ENCODE data around the gene GAS7. TPM values are rescaled to one million over a fixed set of nuclear protein-coding genes. Genes with fewer than 3 reads are reported as not detected.
"Not testable (repeated sequence)": the region's sequence is repeated elsewhere in the genome, so short reads cannot be mapped to it uniquely, and the experiment has no call there.

Gene GAS7
- total RNA-seq, 1 experiment from 2014 or later, result 12.3 TPM

DNA sequence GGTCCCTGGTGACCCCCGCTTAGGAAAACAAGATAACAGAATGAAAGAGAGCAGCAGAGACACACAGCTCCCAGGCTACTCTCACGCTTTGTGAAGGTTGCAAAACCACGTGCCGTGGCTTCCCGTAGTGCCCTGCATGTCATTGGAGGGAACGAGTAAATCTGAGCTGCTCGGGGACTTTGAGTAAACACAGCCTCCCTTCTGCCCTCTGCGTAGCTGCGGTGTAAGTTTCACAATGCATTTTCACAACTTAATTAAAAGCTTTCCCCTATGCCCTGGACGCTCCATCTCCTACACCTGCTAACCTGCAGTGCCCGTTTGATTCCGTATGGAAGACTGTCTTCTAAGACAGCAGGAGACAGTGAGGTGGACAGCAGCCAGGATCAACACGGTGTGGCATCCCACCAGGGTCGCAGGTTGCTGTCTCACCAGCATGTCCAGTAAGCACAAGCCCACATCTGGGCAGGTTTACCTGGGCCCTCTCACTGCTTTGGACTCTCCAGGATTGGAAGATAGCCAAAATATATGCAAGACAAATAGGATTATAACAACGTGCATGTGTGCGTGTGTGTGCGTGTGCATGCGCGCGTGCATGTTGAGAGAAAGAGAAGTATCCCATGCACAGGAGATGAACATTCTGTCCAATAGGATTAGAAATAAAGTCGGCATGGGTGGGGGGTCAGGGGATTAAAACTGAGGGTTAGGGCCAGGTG lies 177.0 kb downstream of the GAS7 start (continued):
- TF ChIP-seq AFF4 (CRISPR knock-in tag; IDR thresholded peaks at IDR 0.05; ENCODE audit: borderline replicate concordance) (no peak), NFE2L1 (CRISPR knock-in tag; IDR thresholded peaks at IDR 0.05) (no peak)

DNA sequence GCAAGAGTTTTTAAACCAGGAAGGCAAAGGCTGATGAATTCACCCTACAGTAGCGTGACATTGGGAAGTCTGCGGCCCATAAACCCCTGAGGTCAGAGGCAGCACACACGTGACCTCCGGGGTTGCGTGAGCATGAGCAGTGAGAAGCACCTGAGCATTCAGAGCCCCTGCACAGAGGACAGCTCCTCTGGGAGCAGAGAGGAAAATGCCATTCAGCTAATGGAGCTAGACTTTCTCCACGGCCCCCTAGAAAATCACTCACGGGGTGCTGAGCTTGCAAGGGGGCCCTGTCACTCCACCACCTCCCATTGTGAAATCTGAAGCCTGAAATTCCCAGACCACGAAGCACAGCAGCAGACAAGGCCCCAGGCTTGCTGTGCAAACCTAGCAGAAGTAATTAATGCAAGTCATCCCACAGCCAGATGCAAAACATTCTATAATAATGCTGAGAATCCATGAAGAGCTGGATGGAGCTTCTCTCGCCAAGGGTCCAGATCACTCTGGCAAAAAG lies 178.4 kb downstream of the GAS7 start:
- Mint-ChIP-seq H3K27me3 (ENCODE audit: low read depth) (no peaks in the 10 kb centered on the region), H3K27ac (no peak overlapping the region), H3K9me3 (no peaks in the 10 kb centered on the region), H3K36me3 (no peaks in the 10 kb centered on the region), H3K4me3 (no peak overlapping the region), H3K4me1 (peaks cover 25% of the 10 kb centered on the region)
- ATAC-seq (no peak), DNase-seq (ENCODE audit: low spot score) (no peak)
- TF ChIP-seq RELA (CRISPR knock-in tag; IDR thresholded peaks at IDR 0.05; ENCODE audit: borderline replicate concordance) (no peak), NR3C1 (CRISPR knock-in tag; conservative IDR thresholded peaks at IDR 0.05; ENCODE audit: low read depth) (no peak), GTF2I (CRISPR knock-in tag; conservative IDR thresholded peaks at IDR 0.05) (no peak), NR2C2 (CRISPR knock-in tag; IDR thresholded peaks at IDR 0.05) (no peak), CTCF (IDR thresholded peaks at IDR 0.05) (no peak)
- TF ChIP-seq, protein P1, sequence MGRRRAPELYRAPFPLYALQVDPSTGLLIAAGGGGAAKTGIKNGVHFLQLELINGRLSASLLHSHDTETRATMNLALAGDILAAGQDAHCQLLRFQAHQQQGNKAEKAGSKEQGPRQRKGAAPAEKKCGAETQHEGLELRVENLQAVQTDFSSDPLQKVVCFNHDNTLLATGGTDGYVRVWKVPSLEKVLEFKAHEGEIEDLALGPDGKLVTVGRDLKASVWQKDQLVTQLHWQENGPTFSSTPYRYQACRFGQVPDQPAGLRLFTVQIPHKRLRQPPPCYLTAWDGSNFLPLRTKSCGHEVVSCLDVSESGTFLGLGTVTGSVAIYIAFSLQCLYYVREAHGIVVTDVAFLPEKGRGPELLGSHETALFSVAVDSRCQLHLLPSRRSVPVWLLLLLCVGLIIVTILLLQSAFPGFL (CRISPR knock-in tag; IDR thresholded peaks at IDR 0.05; ENCODE audit: borderline replicate concordance), result no peak
- ChIA-PET POLR2A (no interaction called here), CTCF (interaction anchor here (1.2 to 1.7 kb wide), 2 partner anchors 38 to 207 kb away, joined by 7 read pairs; no protein-coding TSS in a partner anchor)

DNA sequence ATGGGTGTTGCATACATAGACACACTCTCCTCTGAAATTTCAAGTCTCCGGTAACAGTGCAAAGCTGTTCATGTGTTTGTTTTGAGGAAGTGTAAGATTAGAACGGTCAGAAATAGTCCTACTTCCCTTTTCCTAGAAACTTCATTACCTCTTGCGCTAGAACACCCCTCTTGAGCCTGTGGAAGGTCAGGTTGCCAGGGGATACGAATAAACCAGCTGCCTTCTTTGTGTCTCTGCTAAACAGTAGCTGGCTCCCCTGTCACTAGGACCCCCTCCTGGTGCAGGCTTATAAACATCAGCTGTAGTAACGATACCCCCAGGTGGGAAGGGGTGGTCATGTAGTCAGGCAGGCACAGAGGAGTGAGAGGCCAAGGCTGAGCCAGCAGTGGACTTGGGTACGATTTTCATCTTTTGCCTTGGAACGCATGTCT lies 179.9 kb downstream of the GAS7 start:
- Mint-ChIP-seq H3K4me3 (no peak overlapping the region), H3K4me1 (peaks cover 36% of the 10 kb centered on the region), H3K36me3 (no peaks in the 10 kb centered on the region), H3K9me3 (no peaks in the 10 kb centered on the region), H3K27ac (no peak overlapping the region), H3K27me3 (ENCODE audit: low read depth) (no peaks in the 10 kb centered on the region)
- ChIA-PET POLR2A (no interaction called here), CTCF (interaction anchor here (0.8 to 1.7 kb wide), 2 partner anchors 36 to 208 kb away, joined by 3 to 7 read pairs; no protein-coding TSS in a partner anchor)
- TF ChIP-seq TEAD4 (CRISPR knock-in tag; IDR thresholded peaks at IDR 0.05) (no peak), SOX15 (CRISPR knock-in tag; IDR thresholded peaks at IDR 0.05) (no peak), ZNF423 (CRISPR knock-in tag; IDR thresholded peaks at IDR 0.05) (peak; percentile 68)
- ATAC-seq (no peak), DNase-seq (ENCODE audit: low spot score) (no peak)

DNA sequence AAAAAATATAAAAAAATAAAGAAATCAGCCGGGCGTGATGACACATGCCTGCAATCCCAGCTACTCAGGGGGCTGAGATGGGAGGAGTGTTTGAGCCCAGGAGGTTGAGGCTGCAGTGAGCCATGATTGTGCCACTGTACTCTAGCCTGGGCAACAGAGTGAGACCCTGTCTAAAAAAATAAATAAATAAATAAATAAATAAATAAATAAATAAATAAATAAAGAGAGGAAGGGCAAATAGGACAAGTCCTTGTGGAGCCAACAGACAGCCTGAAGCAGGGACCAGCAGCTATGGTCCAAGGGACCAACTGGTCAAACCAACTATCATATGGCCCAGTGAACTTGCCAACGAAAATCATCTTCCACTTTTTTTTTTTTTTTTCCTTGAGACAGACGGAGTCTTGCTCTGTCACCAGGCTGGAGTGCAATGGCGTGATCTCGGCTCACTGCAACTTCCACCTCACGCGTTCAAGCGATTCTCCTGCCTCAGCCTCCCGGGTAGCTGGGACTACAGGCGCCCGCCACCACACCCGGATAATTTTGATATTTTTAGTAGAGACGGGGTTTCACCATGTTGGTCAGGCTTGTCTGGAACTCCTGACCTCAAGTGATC lies 181.3 kb downstream of the GAS7 start:
- ATAC-seq; POLR2A ChIA-PET; H3K4me3 Mint-ChIP-seq; H3K27me3 Mint-ChIP-seq (ENCODE audit: low read depth); H3K9me3 Mint-ChIP-seq; H3K36me3 Mint-ChIP-seq; H3K27ac Mint-ChIP-seq; DNase-seq (ENCODE audit: low spot score): not testable (repeated sequence)
- H3K4me1 Mint-ChIP-seq, result peaks cover 36% of the 10 kb centered on the region
- CTCF ChIA-PET, result interaction anchor here (1.2 kb wide), 1 partner anchor 127 kb away, joined by 3 read pairs; no protein-coding TSS in a partner anchor

Data from WTC11 (cell line).